Suppressor macrophage (primary cell): Measurements from ENCODE around the gene INF2.
"Not testable (repeated sequence)": the region's sequence is repeated elsewhere in the genome, so short reads cannot be mapped to it uniquely, and the experiment has no call there.

Experiments
- DNase-seq, 4 experiments: peaks; one replicate each; pipeline ENCODE4 v3.0.0-alpha.2; 2020 to 2022

The INF2 gene

DNA sequence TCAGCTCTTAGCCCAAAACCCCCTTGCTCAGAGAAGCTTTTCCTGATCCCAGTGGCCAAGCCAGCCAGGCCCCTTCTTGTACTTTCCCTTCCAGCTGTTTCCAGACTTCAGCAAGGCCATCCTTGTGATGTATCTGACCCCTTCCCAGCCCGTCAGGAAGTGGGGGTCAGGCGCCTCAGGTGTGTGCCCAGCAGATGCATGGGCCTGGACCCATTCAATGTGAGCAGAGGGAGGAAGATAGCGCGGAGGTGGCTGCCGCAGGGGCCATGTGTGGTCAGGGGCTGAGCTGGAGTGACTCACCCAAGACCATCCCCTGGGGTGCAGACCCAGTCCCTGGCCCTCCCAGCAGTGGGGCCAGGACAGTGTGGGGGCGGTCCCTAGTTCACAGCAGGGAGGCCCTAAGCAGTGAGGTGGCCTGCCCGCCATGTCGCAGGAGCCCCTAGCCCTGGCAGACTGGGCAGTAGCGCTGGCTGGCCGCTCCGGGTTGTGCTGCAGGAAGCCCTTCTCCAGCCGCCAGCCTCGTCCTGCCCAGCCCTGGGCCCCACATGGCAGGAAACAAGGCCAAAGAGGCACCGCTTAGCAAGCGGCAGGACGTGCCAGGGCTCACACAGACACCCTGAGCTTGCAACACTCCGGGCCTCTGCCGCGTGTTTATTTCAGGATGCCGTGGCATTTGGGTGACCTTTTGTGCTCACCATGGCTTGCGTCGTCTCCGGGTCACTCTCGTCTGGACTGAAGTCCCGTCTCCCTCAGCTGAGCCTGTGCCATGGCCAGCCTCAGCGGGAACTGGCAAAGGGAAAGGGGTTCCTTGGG, 46.6 kb downstream of the INF2 start:
- DNase-seq: peak; percentile 79 to 88 (median 86)

DNA sequence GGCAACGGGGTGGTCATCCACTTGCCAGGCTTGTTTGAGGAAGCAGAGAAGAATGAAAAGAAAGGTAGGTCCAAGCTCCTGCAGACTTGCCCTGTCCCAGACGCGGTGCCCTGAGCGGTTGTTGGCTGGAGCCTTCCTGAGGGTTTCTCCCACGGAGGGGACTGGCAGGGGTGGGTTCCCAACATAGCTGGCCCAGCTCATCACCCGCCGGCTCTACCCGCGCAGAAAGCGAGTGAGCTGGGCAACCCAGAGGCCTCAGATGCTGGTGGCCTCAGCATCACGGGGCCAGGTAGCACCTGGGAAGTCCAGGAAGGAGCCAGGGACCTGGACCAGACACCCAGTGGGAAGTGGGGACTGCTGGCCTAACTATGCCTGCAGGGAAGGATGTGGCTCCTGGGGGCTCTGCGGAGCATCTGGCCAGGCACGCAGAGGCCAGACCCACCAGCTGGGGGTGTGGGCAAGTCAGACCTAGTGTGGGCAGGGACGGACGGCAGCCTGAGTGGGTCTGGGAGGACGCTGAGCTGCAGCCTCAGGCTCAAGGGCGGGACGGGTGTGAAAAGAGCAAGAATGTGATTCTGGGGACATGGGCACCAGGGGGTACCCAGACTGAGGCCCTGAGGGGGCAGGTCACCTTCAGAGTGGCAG, 49.1 kb downstream of the INF2 start:
- no peak for DNase-seq

GRCh38 chr14:104739026-104739425, 49.6 kb downstream of the INF2 start:
- DNase-seq: no peak

DNA sequence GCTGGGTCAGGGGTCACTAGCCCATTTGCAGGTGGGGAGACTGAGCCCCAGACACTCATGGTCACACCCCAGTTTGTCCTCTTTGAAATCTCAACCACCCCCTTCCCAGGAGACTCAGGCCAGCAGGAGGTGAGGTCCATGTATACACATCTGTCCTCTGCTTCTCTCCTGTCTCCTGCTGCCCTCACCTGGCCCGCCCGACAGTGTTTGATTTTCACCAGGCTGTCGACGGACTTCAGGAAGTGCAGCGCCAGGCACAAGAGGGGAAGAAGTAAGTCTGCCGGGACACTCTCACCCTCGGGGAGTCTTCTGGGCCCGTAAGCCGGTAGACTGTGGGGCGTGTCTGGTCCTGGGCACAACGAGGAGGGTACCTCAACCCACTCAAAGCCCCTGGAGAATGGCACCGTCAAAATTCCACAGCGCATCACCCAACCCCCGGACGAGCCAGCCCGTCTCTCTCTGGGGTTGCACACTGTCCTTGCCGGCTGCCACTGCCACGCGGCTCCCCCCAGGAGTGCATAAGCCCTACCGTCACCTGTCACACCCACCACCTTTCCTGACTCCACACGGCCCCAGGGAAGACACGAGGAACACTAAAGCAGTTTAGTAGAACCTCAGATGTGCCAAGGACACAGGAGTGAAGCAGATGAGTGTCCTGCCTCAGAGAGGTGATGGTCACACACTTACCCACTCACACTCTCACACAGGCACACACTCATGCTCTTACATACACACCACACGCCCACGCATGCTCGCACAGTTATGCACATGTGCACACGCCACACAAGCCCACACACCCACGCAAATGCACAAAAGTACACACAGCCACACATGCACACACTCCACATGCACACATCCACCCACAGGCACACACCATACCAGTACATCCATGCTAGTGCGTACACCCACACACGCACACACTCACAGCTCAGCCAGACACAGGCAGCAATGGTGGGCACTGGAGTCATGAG, 50.4 kb downstream of the INF2 start:
- no peak for DNase-seq

DNA sequence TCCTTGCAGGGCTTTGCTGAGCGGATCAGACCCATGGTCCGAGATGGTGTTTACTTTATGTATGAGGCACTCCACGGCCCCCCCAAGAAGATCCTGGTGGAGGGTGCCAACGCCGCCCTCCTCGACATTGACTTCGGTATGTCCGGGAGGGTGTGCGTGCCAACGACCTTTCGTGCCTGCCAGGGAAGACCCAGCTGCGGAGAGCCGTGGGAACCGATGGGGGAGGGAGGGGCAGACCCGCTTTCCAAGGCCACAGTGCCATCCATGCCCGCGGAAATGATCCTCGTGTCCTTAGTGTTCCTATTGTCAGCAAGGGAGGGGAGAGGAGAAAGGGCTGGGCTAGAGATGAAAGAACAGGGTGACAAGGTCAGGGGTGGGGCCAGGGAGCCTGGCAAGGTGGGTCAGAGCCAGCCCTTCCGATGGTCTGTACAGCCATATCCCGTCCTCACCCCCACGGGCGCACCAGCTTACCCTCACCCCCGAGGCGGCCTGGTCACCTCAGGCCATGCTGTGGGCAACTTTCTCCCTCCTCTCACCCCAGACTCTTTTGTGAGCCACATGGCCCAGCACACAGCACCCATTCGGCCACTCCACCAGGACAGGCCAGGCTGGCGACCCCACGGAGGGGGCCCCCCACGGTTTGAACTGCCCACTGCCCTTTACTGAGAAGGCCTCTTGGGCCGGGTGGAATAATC, 51.8 kb downstream of the INF2 start:
- no peak for DNase-seq

- no peak for DNase-seq
Observed at GRCh38 chr14:104741803-104742251, 52.4 kb downstream of the INF2 start.

DNA sequence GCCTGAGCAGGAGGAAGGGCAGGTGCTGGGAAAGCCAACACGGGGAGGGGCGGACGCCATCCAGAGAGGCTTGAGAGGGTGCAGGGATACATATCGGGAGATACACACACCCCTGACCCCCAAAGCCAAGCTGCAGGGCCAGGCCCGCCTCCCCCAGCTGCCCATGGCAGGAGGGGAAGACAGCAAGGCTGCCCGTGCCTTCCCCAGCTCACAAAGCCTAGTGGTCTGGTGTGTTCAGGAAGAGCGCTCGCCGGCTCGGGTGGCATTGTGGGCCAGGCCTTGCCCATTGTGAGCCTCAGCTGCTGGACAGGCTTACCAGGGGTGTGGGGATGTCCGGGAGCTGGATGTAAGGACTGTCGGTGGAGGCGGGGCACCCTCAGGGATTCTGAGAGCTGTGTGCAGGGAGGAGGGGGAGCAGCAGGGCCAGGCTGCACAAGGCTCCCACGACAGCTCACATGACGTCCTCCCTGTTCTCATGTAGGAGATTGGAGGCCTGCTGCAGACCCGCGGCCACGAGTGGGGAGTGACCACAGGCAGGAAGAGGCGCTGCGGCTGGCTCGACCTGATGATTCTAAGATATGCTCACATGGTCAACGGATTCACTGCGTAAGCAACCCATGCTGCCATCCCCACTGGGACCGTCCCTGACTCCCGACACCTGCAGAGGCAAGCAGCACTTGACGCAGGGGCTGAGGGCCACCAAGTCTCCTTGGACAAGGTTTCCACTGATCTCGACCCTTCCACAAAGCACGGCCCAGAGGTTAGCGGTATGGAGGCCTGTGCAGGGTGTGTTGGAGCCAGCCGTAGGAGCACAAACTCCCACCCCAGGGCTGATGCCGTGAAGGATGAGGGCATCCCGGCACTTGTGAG, 53.4 kb downstream of the INF2 start:
- DNase-seq: no peak

GRCh38 chr14:104743461-104744380, 54.3 kb downstream of the INF2 start:
- DNase-seq: no peak

DNA sequence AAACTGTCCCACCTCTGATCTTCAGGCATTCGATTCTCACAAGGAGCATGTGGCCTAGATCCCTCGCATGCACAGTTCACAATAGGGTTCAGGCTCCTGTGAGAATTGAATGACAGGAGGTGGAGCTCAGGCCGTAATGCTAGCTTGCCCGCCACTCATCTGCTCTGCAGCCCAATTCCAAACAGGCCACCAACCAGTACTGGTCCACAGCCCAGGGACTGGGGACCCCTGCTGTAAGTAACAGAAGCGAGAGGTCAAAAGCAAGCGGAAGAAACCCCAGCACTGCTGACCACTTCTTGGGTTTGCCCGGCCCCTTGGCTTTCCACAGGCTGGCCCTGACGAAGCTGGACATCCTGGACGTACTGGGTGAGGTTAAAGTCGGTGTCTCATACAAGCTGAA, 55.1 kb downstream of the INF2 start:
- no peak for DNase-seq

DNA sequence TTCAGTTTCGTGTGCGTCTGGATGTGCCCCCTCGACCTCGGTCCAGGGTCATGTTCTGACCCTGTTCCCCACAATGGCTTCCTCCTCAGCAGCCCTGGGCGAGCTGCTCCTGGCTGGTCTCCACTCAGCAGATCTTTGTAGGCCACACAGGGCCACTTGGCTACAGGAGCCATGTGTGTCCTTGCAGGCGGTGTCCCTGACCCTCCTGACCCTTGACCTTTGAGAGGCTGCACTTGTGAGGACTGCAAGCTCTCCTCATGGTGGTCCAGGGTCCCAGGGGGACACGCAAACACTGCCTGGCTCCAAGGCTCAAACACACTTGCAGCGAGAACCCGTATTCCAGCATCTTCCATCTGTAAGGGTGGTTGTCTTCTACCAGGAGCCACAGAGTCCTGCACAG, 56.0 kb downstream of the INF2 start:
- DNase-seq: no peak

DNA sequence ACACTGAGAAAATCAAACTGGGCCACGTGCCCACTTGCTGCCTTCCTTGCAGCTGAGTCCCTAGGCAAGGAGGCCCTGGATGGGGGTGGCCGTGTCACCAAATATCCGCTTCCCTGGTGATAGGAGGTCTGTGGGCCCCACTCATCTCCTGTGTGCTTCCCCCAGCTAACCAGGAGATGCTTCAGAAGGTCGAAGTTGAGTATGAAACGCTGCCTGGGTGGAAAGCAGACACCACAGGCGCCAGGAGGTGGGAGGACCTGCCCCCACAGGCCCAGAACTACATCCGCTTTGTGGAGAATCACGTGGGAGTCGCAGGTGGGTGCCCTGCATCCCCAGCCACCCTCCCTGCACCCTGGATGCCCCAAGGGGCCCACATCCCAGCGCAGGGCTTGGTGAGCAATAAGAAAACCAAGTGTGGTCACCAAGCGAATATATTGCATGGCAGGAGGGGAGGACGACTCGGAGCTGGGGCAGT, 56.7 kb downstream of the INF2 start:
- no peak for DNase-seq

DNA sequence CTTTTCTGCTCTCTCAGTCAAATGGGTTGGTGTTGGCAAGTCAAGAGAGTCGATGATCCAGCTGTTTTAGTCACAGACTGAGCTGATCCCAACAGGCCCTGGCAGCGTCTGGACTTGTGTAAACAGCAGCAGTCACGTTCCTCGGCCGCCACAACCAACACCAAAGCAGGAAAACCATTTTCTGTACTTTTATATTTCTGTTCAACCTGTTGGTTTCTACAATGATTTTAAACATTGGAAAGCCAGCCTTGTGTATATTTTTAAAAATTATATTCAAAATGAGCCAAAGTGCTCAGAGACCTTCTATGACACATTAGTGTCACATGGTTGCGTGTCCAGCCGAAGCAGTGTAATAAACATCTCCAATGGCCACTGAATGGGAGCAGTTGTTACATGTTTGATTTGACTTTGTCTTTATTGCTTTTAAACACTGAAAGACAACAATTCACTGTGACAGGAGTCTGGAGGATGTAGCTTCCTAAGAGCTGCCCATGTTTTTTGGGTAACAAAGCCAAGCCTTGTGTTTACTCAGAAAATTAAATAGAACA, 57.6 kb downstream of the INF2 start:
- no peak for DNase-seq

- DNase-seq: no peak
Observed at GRCh38 chr14:104747876-104748275, 58.5 kb downstream of the INF2 start.

DNA sequence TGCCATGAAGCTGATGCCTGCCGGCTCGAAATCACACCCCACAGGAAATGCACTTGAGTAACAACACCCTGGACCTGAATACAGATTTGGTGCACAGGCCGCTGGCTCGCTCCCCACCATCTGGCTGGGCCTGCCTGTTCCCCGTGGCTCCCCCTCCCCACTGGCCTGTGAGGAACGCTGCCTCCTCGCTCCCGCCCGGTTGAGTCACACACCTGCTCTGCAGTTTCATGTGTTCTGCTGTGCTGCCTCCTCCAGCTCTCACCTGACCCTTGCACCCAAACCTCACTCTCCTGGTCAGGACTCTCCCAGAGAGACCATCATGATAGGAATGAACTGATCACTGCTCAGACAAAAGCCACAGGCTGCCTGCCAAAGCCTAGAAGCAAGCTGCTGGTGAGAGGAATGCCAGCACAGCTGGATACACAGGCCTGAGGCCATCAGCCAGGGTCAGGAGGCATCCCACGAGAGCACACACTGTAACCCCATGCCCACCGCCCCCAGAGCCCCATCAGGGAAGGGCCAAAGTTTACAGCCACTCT, 59.8 kb downstream of the INF2 start:
- no peak for DNase-seq

DNA sequence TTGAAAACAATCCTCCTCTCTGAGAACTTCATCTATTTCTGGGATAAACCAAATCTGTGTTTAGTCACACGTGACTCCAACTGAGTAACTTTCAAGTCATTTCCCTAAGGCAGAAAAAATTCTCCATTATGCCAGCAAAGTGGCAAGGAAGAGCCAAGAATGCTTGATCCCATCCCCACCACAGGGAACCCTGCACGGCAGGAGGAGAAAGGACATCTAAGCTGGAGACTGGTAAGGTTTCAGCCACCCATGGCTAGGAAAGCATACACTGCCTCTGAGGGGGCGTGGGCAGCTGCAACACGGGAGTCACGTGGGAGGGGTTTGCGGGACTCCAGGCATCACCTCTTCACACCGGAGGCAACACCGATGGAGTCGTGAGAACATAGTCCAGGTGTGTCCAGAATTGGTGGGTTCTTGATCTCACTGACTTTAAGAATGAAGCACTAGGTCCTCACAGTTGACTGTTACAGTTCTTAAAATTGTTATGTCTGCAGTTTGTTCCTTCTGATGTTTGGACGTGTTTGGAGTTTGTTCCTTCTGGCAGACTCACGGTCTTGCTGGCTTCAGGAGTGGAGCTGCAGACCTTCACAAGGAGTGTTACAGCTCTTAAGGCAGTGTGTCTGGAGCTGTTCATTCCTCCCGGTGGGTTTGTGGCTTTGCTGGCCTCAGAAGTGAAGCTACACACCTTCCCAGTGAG, 60.8 kb downstream of the INF2 start:
- DNase-seq: no peak

- not testable (repeated sequence) for DNase-seq
Observed at GRCh38 chr14:104750753-104751057, 61.3 kb downstream of the INF2 start.

GRCh38 chr14:104751539-104752422, 62.4 kb downstream of the INF2 start:
- no peak for DNase-seq

DNA sequence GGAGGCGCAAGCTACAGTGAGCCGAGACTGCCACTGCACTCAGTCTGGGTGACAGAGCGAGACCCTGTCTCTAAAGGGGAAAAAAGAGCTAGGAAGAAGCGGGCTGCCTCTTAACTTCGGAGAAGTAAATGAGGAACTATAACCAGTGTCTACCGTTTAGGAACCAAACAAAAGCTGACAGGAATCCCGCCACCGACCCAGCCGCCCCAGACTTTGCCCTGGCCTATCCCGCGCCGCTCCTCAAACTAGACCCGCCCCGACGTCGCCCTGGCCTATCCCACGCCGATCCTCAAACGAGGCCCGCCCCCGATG, 63.0 kb downstream of the INF2 start:
- DNase-seq: no peak
